GM12875 (cell line): Measurements from ENCODE around the gene NXN.

Experiments used
- H3K4me3 ChIP-seq: one replicate; pipeline ENCODE4 v1.5.1; 2011; ENCODE audit warnings: low read depth, low read length, control low read depth
- TF ChIP-seq, protein P1 (sequence below): IDR thresholded peaks from 2 replicates; pipeline ENCODE4 v1.5.1; 2011; ENCODE audit warnings: low read depth, mild to moderate bottlenecking, control low read depth, inconsistent platforms, low read length, moderate library complexity, borderline replicate concordance; ENCODE audit not compliant: insufficient read depth

The NXN gene

DNA sequence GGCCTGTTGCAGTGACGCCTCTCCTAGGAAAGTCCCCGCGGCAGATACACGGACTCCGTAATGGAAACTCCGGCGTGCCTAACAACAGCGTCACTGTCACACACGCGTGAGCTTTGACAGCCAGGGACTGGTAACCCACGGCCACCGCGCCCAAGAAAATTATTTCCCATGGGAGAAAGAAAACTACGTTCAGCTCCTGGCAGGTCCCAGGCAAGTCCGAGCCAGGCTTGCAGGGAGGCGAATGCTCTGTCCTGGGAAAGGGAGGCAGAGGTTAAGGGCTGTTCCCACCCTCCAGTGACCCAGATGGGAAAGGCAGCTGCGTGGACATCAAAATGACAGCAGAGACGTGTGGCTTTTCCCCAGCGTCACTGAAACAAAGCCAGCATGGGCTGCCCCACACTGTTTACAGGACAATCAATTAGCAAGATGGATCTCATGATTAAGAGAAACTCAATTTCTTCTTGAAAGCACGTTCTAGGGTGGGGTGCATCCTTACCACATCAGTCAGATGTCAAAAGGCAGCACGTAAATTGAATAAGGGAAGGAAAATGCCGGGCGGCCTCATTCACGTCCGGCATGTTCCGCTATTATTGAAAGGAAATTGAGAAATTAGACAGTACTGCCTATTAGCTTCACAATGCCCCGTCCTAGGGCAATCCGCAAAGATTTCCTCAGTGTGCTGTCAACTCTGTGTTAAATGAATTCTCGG, 82.5 kb downstream of the NXN start:
- no peak overlapping the region for H3K4me3 ChIP-seq
- TF ChIP-seq, protein P1, sequence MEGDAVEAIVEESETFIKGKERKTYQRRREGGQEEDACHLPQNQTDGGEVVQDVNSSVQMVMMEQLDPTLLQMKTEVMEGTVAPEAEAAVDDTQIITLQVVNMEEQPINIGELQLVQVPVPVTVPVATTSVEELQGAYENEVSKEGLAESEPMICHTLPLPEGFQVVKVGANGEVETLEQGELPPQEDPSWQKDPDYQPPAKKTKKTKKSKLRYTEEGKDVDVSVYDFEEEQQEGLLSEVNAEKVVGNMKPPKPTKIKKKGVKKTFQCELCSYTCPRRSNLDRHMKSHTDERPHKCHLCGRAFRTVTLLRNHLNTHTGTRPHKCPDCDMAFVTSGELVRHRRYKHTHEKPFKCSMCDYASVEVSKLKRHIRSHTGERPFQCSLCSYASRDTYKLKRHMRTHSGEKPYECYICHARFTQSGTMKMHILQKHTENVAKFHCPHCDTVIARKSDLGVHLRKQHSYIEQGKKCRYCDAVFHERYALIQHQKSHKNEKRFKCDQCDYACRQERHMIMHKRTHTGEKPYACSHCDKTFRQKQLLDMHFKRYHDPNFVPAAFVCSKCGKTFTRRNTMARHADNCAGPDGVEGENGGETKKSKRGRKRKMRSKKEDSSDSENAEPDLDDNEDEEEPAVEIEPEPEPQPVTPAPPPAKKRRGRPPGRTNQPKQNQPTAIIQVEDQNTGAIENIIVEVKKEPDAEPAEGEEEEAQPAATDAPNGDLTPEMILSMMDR = no peak

DNA sequence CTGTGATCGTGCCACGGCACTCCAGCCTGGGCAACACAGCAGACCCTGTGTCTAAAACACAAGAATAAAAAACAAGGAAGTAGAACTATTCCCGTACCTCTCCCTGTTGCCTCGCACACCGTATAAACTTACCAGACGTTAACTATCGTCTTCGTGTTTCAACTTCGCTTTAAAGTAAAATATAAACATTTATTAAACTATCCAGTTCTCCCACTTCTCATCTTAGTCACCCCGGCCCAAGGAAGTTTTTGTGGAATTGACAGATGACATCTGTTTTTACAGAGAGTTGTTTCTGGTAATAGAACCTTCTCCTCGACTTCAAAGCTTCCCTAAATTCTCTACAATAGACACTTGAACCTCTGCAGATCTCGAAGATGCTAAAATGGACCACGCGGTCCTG, 83.1 kb downstream of the NXN start:
- TF ChIP-seq, protein P1 = no peak
- H3K4me3 ChIP-seq = no peak overlapping the region

DNA sequence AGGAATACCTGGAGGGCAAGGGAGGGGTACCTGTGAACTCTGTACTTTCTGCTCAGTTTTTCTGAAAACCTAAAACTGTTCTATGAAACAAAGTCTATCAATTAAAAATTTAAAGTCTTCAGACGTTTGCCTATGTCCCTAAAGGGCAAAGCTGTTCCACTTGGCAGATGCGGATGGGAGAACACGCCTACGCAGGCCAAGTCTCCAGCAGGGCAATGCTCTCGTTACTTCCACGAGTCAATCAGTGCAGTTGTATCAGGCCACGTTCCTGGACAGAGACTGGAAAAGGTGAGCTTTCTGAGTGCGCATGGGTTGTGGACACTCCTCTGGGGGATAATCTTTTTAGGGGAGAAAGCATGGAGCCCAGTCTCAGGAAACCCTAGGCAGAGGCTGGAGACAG, 86.6 kb downstream of the NXN start:
- H3K4me3 ChIP-seq = no peak overlapping the region
- TF ChIP-seq, protein P1 = no peak

DNA sequence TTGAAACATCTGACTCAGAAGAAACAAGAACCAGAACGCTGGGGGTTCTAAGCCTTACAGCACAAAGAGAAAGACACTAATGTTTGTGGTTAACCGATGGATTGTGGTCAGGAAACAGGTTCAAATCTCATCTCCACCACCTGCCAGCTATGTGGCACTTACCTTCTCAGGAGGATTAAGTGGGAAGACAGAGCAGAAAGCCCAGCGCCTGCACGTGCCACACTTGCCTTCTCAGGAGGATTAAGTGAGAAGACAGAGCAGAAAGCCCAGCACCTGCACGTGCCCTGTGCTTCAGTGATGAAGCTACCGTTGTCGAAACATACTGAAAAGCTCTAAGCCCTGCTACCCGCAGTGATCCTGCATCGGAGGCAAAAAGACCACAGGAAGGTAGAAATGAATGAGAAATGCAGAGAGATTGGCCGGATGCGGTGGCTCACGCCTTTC, 90.6 kb downstream of the NXN start:
- no peak overlapping the region for H3K4me3 ChIP-seq
- TF ChIP-seq, protein P1 = no peak

DNA sequence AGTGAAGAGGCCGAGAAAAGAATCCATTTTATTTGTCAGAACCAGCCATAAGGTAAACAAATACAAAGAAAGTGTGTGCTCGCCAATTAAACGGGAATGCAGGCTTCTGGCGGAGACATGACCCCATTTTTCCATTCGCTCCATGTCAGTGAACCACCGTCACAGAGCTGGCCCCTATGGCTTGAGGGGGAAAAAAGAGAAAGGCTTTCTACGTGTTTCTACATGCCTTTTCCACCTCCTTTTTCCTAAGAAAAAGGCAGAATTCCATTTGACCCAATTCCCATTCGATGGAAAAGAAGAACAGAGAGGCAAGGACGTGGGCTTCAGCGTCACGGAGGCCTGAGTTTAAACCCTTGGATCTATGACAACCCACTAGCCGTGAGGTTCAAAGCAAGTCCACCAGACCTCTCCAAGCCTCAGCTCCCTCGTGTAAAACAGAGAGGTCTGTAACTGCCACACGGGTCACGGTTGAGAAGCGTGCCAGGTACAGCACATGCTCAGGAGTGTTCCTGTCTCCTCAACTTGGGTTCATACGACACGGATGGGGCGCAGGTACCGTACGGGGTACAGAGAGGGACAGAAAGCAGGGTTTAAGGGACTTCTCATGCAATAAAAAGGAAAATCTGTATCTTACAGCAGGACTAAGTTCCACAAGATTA, 91.9 kb downstream of the NXN start:
- TF ChIP-seq, protein P1 = no peak
- H3K4me3 ChIP-seq = no peak overlapping the region

DNA sequence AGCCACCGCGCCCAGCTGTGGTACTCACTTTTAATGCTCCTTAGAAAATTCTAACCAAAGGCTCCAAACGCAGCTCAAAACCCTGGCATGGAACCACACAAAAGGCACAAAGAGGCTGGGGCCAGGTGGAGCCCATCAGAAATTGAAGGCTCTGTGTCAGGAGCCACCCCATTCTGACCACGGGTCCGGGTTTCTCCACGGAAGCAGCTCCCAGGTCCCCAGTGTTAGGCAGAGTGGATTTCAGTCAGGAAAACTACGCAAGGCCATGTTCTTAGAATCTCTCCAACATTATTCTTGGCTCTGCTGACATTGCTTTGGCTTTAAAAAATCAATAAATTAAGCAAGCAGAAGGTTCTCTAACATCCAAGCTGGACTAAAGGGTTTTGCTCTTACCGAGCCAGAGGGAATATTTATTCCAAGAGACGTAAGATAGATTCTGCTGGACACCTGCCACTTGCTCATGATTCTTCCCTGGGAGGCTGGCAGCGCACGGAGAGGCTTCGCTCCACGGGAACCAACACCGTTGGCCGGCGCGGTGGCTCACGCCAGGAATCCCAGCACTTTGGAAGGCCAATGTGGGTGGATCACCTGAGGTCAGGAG, 93.5 kb downstream of the NXN start:
- H3K4me3 ChIP-seq = no peak overlapping the region
- TF ChIP-seq, protein P1 = no peak
